Uterus (tissue), 4 donors: ENCODE data around the gene TMEM54. TPM values are rescaled to one million over a fixed set of nuclear protein-coding genes. Genes with fewer than 3 reads are reported as not detected.

Experiments used
- DNase-seq, 2 donors: peaks; one replicate each; pipeline ENCODE4 v3.0.0-alpha.2; 2019 to 2020
- H3K27ac ChIP-seq, 2 donors: fragments of 200-600 bp; sonication (generic); 1 replicate in 1 of 2; 2 replicates in 1 of 2; pipeline ENCODE4 v1.5.1; 2016 to 2018
- H3K27me3 ChIP-seq, 2 donors: fragments of 200-600 bp; sonication (generic); one replicate each; pipeline ENCODE4 v1.5.1; 2018 to 2019; ENCODE audit warnings: control low read depth in 1 of 2
- H3K36me3 ChIP-seq, 2 donors: fragments of 200-600 bp; sonication (generic); one replicate each; pipeline ENCODE4 v1.5.1; 2019; ENCODE audit warnings: control low read depth in 1 of 2
- H3K4me1 ChIP-seq, 2 donors: fragments of 200-600 bp; sonication (generic); one replicate each; pipeline ENCODE4 v1.5.1; 2018 to 2019; ENCODE audit warnings: control low read depth in 1 of 2
- H3K4me3 ChIP-seq, 2 donors: fragments of 200-600 bp; sonication (generic); 1 replicate in 1 of 2; 2 replicates in 1 of 2; pipeline ENCODE4 v1.5.1; 2018 to 2019; ENCODE audit warnings: mild to moderate bottlenecking in 1 of 2
- H3K9me3 ChIP-seq, 2 donors: fragments of 200-600 bp; sonication (generic); one replicate each; pipeline ENCODE4 v1.5.1; 2019; ENCODE audit warnings: control low read depth in 1 of 2
- CTCF ChIP-seq, 4 experiments: fragments of 200-600 bp in 2 of 4; fragments of 450-650 bp in 2 of 4; sonication (generic) in 2 of 4; IDR thresholded peaks; one replicate each; pipeline ENCODE4 v1.5.1; 2016 to 2019; ENCODE audit warnings: antibody characterized with exemption in 4 of 4, mild to moderate bottlenecking in 2 of 4, moderate library complexity in 1 of 4
- POLR2A ChIP-seq, 2 donors: fragments of 450-650 bp; IDR thresholded peaks; one replicate each; pipeline ENCODE4 v1.6.1; 2016; ENCODE audit warnings: antibody characterized with exemption in 2 of 2, mild to moderate bottlenecking in 1 of 2, moderate library complexity in 1 of 2
- intact Hi-C: fragments of 100-400 bp; cut with DNase I; formaldehyde crosslinking; loops from one replicate; pipeline ENCODE4 v1.15.1; 2023; ENCODE audit warnings: low total_unique reads
- total RNA-seq, 4 donors: library from RNA; depleted of rRNA in 3 of 4; stranded (reverse); fragments of >200 nt in 3 of 4; gene quantifications; one replicate each; pipeline versions ENCODE4 v1.1.0 to v1.2.4, GENCODE V29; 2014 to 2023
- donor health status: DM: yes; HTN: yes; CAD: no.

The TMEM54 gene
- total RNA-seq, 4 donors from 2014 or later, result 18.4 to 57.4 (median 34.8) TPM

GRCh38 chr1:32933742-32934322, 32.6 kb upstream of the TMEM54 start:
- H3K4me1 ChIP-seq, result peaks cover 0 to 6% of the 10 kb centered on the region in 2 donors
- H3K27ac ChIP-seq, result peak overlapping the region; percentile 53 to 71
- H3K9me3 ChIP-seq, result no peaks in the 10 kb centered on the region
- H3K4me3 ChIP-seq, result no peak overlapping the region
- intact Hi-C loops, result loop anchor here (10.0 kb wide), 3 partner anchors 71 to 151 kb away; partner anchors contain the start of genes AK2 and AZIN2
- H3K36me3 ChIP-seq, result no peaks in the 10 kb centered on the region
- no peaks in the 10 kb centered on the region for H3K27me3 ChIP-seq
- DNase-seq, result peak in 1 of 2 donors; percentile 59
- TF ChIP-seq POLR2A (IDR thresholded peaks at IDR 0.05) (no peak), CTCF (IDR thresholded peaks at IDR 0.05) (no peak)

DNA sequence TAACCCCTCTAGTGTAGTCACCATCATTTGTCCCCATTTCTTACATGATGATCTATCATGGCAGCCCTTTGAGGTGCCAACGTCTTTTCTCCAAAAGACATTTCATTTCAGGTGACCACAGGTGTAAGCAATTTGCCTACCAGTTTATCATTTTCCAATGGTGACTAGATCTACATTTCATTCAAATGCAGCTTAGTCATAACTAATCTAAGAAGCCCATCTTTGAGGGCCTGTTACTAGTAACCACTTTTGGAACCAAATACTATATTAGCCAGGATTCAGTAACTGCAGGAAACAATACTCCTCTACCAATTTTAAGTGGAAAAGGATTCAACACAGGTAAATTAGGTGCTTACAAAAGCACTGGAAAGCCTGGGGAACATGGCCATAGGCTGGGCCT, 30.6 kb upstream of the TMEM54 start:
- intact Hi-C loops, result loop anchor here (10.0 kb wide), 3 partner anchors 73 to 153 kb away; partner anchors contain the start of genes AK2 and AZIN2
- Histone ChIP-seq H3K4me3 (no peak overlapping the region), H3K27me3 (no peaks in the 10 kb centered on the region), H3K27ac (no peak overlapping the region), H3K4me1 (peaks cover 0 to 6% of the 10 kb centered on the region in 2 donors), H3K36me3 (no peaks in the 10 kb centered on the region), H3K9me3 (no peaks in the 10 kb centered on the region)
- no peak for TF ChIP-seq CTCF (IDR thresholded peaks at IDR 0.05)
- no peak for TF ChIP-seq POLR2A (IDR thresholded peaks at IDR 0.05)
- no peak for DNase-seq

GRCh38 chr1:32929366-32929765, 28.2 kb upstream of the TMEM54 start:
- intact Hi-C loops, result loop anchor here (10.0 kb wide), 1 partner anchor 135 kb away; no protein-coding TSS in a partner anchor
- DNase-seq, result no peak
- Histone ChIP-seq H3K27ac (no peak overlapping the region), H3K9me3 (no peaks in the 10 kb centered on the region), H3K36me3 (no peaks in the 10 kb centered on the region), H3K4me1 (peaks cover 5 to 6% of the 10 kb centered on the region in 2 donors), H3K4me3 (no peak overlapping the region), H3K27me3 (no peaks in the 10 kb centered on the region)
- TF ChIP-seq CTCF (IDR thresholded peaks at IDR 0.05) (no peak), POLR2A (IDR thresholded peaks at IDR 0.05) (no peak)

- H3K36me3 ChIP-seq, result no peaks in the 10 kb centered on the region
- no peaks in the 10 kb centered on the region for H3K27me3 ChIP-seq
- no peak for TF ChIP-seq POLR2A (IDR thresholded peaks at IDR 0.05)
- TF ChIP-seq CTCF (IDR thresholded peaks at IDR 0.05), result no peak
- DNase-seq, result no peak
- intact Hi-C loops, result loop anchor here (10.0 kb wide), 1 partner anchor 136 kb away; no protein-coding TSS in a partner anchor
- no peaks in the 10 kb centered on the region for H3K9me3 ChIP-seq
- H3K4me1 ChIP-seq, result peaks cover 1 to 5% of the 10 kb centered on the region in 2 donors
- H3K27ac ChIP-seq, result no peak overlapping the region
- H3K4me3 ChIP-seq, result no peak overlapping the region
These were observed 27.5 kb upstream of the TMEM54 start for GRCh38 chr1:32928715-32929114.

DNA sequence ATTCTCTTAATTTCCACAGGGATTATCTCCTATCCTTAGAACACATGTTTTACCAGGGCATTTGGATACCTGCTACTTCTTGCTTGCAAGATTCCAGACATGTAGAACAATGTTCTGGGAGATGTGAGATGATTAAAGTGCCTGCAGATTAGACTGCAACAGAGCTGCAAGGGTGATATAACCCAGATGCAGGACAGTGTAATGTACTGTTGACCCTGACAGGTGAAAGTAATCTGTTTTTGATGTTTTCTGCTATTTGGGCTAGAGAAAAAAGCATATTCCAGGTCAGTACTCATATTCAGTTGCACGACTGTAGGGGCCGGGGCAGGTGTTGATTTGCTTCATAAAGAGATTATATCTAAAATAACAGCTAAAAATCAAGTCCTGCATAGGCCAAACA, 27.1 kb upstream of the TMEM54 start:
- DNase-seq, result no peak
- TF ChIP-seq POLR2A (IDR thresholded peaks at IDR 0.05) (no peak), CTCF (IDR thresholded peaks at IDR 0.05) (no peak)
- no peaks in the 10 kb centered on the region for H3K27me3 ChIP-seq
- intact Hi-C loops, result loop anchor here (10.0 kb wide), 1 partner anchor 137 kb away; no protein-coding TSS in a partner anchor
- H3K27ac ChIP-seq, result no peak overlapping the region
- H3K4me1 ChIP-seq, result peaks cover 0 to 5% of the 10 kb centered on the region in 2 donors
- H3K36me3 ChIP-seq, result no peaks in the 10 kb centered on the region
- no peak overlapping the region for H3K4me3 ChIP-seq
- no peaks in the 10 kb centered on the region for H3K9me3 ChIP-seq
